ENCODE results near the gene OR2V1. TPM values are rescaled to one million over a fixed set of nuclear protein-coding genes. Genes with fewer than 3 reads are reported as not detected.

Gene OR2V1
- total RNA-seq, 1 donor, result not detected

DNA sequence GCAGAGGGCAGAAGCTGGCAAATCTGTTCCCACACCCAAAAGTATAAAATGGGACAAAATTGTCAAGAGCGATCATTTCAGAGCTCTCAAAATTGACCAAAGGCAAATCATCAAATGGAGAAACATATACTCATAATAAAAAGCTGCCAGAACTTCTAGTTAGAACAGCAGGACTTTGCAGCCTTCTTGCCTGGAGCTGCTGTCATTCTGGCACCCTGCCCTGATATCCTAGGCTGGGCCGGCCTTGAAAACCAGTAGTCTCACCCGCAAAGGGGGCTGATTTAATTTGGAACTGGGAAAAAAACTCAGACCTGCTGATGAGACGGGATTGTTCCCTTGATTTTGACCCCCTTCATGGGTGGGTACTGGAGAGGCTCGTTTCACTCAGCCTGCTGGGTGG, 18.5 kb downstream of the OR2V1 start:
- Histone ChIP-seq H3K4me2 (ENCODE audit: insufficient read depth, low read length) (no peak overlapping the region), H3K79me2 (ENCODE audit: insufficient read depth, low read length) (no peaks in the 10 kb centered on the region), H3K4me3 (ENCODE audit: insufficient read depth, low read length) (no peak overlapping the region), H3K27ac (ENCODE audit: low read depth, low read length) (no peak overlapping the region), H2AFZ (ENCODE audit: low read length) (no peak overlapping the region), H3K36me3 (ENCODE audit: insufficient read depth, low read length) (no peaks in the 10 kb centered on the region), H3K9me3 (ENCODE audit: low read depth, low read length) (no peaks in the 10 kb centered on the region), H3K4me1 (ENCODE audit: insufficient read depth, low read length) (no peaks in the 10 kb centered on the region), H3K27me3 (ENCODE audit: insufficient read depth, low read length) (peaks cover 32% of the 10 kb centered on the region), H4K20me1 (ENCODE audit: insufficient read depth, low read length) (no peaks in the 10 kb centered on the region)
- no peak for DNase-seq (ENCODE audit: insufficient read length, low spot score, missing footprints)
- TF ChIP-seq, protein P1, sequence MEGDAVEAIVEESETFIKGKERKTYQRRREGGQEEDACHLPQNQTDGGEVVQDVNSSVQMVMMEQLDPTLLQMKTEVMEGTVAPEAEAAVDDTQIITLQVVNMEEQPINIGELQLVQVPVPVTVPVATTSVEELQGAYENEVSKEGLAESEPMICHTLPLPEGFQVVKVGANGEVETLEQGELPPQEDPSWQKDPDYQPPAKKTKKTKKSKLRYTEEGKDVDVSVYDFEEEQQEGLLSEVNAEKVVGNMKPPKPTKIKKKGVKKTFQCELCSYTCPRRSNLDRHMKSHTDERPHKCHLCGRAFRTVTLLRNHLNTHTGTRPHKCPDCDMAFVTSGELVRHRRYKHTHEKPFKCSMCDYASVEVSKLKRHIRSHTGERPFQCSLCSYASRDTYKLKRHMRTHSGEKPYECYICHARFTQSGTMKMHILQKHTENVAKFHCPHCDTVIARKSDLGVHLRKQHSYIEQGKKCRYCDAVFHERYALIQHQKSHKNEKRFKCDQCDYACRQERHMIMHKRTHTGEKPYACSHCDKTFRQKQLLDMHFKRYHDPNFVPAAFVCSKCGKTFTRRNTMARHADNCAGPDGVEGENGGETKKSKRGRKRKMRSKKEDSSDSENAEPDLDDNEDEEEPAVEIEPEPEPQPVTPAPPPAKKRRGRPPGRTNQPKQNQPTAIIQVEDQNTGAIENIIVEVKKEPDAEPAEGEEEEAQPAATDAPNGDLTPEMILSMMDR (IDR thresholded peaks at IDR 0.05; ENCODE audit: extremely low read depth, low read depth, low read length), result no peak

DNA sequence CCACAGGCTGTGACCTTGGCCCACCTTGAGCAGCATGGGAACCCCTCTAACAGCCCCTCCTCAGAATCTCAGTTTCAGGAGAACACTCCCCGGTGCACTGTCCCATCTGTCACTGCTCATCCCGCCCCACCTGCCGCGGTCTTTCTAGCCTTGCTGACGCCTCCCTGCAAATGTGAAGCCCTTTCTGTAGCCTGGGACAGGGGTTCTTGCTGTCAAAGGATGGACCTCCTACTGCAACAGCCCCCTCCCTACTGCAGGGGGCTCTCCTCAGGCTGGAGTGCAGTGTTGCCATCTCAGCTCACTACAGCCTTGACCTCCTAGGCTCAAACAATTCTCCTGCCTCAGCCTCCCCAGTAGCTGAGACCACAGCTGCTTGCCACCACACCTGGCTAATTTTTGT, 20.0 kb downstream of the OR2V1 start:
- Histone ChIP-seq H3K36me3 (ENCODE audit: insufficient read depth, low read length) (no peaks in the 10 kb centered on the region), H3K9me3 (ENCODE audit: low read depth, low read length) (no peaks in the 10 kb centered on the region), H3K4me3 (ENCODE audit: insufficient read depth, low read length) (no peak overlapping the region), H3K4me1 (ENCODE audit: insufficient read depth, low read length) (no peaks in the 10 kb centered on the region), H2AFZ (ENCODE audit: low read length) (no peak overlapping the region), H4K20me1 (ENCODE audit: insufficient read depth, low read length) (no peaks in the 10 kb centered on the region), H3K27ac (ENCODE audit: low read depth, low read length) (no peak overlapping the region), H3K79me2 (ENCODE audit: insufficient read depth, low read length) (no peaks in the 10 kb centered on the region), H3K27me3 (ENCODE audit: insufficient read depth, low read length) (peaks cover 29% of the 10 kb centered on the region), H3K4me2 (ENCODE audit: insufficient read depth, low read length) (no peak overlapping the region)
- DNase-seq (ENCODE audit: insufficient read length, low spot score, missing footprints), result no peak
- TF ChIP-seq, protein P1 (IDR thresholded peaks at IDR 0.05; ENCODE audit: extremely low read depth, low read depth, low read length), result no peak

DNA sequence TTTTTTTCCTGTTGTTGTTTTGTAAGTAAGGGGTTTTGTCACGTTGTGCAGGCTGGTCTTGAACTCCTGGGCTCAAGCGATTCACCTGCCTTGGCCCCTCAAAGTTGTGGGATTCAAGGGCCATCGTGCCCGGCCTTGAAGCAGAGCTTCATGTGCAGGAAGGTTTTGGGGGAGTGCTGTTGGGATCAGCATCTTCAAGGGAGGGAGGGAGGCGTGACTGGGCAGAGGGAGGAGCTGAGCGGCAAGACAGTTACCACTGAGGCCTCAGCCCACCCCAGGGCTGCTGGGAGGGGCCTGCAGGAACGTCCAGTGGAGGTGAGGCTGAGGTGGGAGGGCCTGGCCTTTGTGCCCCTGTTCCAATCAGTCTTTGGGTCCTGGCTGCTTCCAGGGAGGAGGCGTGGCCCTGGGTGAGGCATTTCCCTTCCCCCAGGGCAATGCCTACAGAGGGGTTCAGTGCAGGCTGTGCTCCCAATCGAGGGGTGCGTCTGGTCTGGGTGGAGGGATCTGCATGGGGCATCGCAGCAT, 21.4 kb downstream of the OR2V1 start:
- TF ChIP-seq, protein P1 (IDR thresholded peaks at IDR 0.05; ENCODE audit: extremely low read depth, low read depth, low read length), result no peak
- no peaks in the 10 kb centered on the region for H3K36me3 ChIP-seq (ENCODE audit: insufficient read depth, low read length)
- no peak overlapping the region for H3K27ac ChIP-seq (ENCODE audit: low read depth, low read length)
- no peak overlapping the region for H3K4me2 ChIP-seq (ENCODE audit: insufficient read depth, low read length)
- H4K20me1 ChIP-seq (ENCODE audit: insufficient read depth, low read length), result no peaks in the 10 kb centered on the region
- H2AFZ ChIP-seq (ENCODE audit: low read length), result no peak overlapping the region
- no peaks in the 10 kb centered on the region for H3K4me1 ChIP-seq (ENCODE audit: insufficient read depth, low read length)
- no peaks in the 10 kb centered on the region for H3K79me2 ChIP-seq (ENCODE audit: insufficient read depth, low read length)
- H3K9me3 ChIP-seq (ENCODE audit: low read depth, low read length), result no peaks in the 10 kb centered on the region
- peaks cover 15% of the 10 kb centered on the region for H3K27me3 ChIP-seq (ENCODE audit: insufficient read depth, low read length)
- no peak for DNase-seq (ENCODE audit: insufficient read length, low spot score, missing footprints)
- H3K4me3 ChIP-seq (ENCODE audit: insufficient read depth, low read length), result no peak overlapping the region

DNA sequence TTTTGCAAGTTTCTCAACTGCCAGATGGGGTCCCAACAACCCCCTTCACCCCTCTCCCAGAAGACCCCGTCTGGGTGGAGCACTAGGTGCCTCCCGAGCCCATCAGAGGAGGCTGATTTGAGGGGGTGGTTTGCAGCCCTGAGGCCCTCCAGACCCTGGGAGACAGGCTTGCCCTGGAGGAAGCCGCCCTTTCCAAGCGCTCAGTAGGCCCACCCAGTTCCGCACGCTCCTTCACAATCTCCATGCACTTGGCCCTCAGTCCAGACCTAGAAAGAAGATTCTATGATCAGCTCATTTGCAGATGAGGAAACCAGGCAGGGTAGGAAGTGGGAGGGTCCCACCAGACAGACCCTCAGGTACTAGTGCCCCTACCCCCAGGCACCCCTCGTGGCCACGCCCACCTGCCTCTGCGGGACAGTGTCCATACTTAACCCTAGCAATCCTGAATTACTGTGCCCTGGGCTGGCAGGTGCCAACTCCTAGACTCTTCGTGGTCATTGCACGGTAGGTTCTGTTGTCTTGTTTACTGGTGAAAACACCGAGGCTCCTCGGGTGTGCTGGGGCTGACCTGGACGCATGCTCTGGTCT, 22.3 kb downstream of the OR2V1 start:
- H3K27ac ChIP-seq (ENCODE audit: low read depth, low read length), result no peak overlapping the region
- H2AFZ ChIP-seq (ENCODE audit: low read length), result no peak overlapping the region
- H4K20me1 ChIP-seq (ENCODE audit: insufficient read depth, low read length), result no peaks in the 10 kb centered on the region
- no peaks in the 10 kb centered on the region for H3K9me3 ChIP-seq (ENCODE audit: low read depth, low read length)
- H3K27me3 ChIP-seq (ENCODE audit: insufficient read depth, low read length), result peaks cover 8% of the 10 kb centered on the region
- no peak overlapping the region for H3K4me2 ChIP-seq (ENCODE audit: insufficient read depth, low read length)
- DNase-seq (ENCODE audit: insufficient read length, low spot score, missing footprints), result no peak
- no peaks in the 10 kb centered on the region for H3K79me2 ChIP-seq (ENCODE audit: insufficient read depth, low read length)
- H3K4me1 ChIP-seq (ENCODE audit: insufficient read depth, low read length), result no peaks in the 10 kb centered on the region
- H3K4me3 ChIP-seq (ENCODE audit: insufficient read depth, low read length), result no peak overlapping the region
- TF ChIP-seq, protein P1 (IDR thresholded peaks at IDR 0.05; ENCODE audit: extremely low read depth, low read depth, low read length), result no peak
- no peaks in the 10 kb centered on the region for H3K36me3 ChIP-seq (ENCODE audit: insufficient read depth, low read length)

Data from osteoblast (primary cell).